HG03442 (cell line): ENCODE measurements around the gene TRIP12.
"Not testable (repeated sequence)": the region's sequence is repeated elsewhere in the genome, so short reads cannot be mapped to it uniquely, and the experiment has no call there.

Source experiments
- ATAC-seq: cut with Tn5 transposase; IDR thresholded peaks from one replicate; pipeline ENCODE4 v1.9.1; 2021; ENCODE audit warnings: mild to moderate bottlenecking, moderate library complexity; ENCODE audit not compliant: unreplicated experiment

TRIP12 gene

DNA sequence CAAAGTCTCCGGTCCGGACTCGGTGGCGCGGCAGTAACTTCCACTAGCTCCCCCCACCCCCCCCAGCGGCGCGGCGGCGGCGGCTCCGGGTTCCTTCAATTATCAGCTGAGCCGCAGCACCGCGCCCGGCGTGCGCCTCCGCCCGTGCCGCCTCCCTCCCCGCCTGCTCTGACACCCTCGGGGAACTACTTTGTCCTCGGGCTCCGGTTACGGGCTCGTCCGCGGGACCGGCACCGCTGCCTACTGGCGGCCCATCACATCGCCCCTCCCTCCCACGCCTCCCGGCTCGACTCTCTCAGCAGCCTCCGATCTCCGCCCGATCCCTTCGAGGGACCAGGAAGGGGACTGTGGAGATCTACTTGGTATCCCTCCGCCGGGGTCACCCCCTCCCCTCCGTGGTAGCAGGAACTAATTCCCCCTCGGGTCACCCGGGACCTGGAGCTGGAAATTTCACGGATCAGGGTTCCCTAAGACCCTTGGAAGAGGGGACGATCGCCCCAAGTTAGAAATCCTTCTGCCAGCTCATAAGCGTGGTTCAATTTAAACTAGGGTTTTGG is at the start of gene TRIP12:
Gene TRIP12, minus strand, starts transcription at position 118 of the 557 bp plus-strand sequence. CDS start 41,930 bp downstream, outside the sequence.
- peak; percentile 64 for ATAC-seq

DNA sequence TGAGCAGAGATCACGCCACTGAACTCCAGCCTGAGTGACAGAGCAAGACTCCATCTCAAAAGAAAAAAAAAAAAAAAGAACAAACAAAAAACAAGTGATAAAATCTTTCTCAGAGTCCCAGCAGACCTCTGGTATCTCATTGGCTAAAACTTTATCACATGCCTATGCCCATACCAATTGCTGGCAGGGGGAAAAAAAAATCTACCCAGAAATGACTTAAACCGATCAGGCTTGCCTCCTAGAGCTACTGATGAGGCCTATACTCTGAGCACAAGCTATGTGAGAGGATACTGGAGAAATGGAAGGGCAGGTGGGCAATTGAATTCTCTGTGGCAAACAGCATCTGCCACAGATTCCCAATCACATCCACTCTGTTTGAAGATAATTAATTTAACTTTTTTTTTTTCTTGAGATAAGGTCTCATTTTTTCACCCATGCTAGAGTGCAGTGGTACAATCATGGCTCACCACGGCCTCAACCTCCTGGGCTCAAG is 49.5 kb upstream of the TRIP12 start:
- no peak for ATAC-seq

DNA sequence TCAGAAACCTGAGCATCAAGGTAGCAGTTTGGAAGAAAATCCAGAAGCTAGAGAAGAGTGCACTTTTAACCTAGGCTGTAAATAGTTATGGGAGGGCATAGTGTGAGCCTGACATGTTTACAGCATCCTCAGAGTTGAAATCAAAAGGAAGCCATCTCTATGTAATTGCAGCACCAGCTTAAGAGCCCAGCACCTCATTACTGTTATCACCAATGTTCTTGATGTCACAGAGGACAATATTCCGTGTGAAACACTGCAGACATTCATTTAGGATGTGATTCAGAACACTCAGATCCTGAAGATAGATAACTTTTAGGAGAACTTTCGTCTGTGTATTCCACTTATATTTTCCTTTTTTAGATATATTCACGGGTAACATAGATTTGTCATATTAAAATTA is 48.6 kb upstream of the TRIP12 start:
- ATAC-seq, result no peak

DNA sequence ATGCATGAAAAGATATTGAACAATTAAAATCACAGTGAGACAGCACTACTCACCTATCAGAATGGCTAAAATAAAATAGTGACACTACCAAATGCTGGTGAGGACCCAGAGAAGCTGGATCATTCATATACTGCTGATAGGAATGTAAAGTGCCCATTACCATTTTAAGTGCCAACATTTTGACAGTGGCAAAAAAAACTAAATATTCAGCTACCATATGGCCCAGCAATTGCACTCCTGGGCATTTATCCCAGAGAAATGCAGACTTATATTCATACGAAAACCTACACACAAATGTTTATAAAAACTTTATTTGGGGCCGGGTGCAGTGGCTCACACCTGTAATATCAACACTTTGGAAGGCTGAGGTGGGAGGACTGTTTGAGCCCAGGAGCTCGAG is 48.1 kb upstream of the TRIP12 start:
- ATAC-seq, result no peak

DNA sequence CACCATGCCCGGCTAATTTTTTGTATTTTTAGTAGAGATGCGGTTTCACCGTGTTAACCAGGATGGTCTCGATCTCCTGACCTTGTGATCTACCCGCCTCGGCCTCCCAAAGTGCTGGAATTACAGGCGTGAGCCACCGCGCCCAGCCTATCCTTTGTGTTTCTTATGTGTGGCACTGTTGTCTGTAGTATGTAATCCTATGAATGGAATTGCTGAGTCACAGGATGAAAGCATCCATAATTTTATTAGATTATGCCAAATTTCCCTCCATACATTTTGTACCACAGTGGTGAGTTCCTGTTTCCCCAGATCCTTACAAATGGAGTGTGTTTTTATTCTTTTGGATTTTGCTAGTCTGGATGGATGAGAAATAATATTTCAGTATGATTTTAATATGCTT is 41.8 kb upstream of the TRIP12 start:
- ATAC-seq, result not testable (repeated sequence)

DNA sequence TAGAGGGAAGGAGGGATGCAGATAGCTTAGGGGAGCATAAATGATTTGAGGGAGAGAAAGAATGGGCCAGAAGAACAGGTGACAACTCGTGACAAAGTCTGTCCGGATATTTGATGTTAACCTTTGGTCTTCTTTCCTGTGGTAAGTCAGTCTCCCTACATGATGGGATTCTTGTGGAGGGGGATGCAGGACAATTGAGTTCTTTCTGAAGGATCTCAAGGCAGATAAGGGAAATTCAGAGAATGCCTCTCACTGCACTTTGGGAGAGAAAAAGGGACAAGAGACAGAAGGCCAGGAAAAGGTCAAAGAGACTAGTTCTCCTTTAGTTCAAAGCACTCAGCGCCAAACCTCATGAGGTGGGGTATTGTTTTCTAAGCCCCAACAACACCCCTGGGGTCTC is 34.7 kb upstream of the TRIP12 start:
- ATAC-seq, result no peak

DNA sequence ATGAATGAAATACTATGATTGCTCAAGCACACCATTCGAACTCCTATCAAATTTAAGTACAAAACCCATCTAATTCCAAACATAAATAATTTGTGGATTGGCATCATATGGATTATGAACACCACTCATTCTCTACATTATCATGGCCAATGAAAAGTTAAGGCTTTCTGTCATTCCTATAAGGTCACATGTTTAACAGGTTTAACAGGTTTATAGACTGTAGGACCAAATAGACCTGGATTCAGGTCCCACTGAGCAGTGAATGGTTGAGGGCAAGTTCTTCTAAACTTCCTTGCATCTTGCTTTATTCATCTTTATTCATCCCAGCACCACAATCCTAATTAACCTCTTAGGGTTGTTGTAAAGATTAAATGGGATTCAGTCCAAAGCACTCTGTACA is 33.9 kb upstream of the TRIP12 start:
- ATAC-seq, result no peak

DNA sequence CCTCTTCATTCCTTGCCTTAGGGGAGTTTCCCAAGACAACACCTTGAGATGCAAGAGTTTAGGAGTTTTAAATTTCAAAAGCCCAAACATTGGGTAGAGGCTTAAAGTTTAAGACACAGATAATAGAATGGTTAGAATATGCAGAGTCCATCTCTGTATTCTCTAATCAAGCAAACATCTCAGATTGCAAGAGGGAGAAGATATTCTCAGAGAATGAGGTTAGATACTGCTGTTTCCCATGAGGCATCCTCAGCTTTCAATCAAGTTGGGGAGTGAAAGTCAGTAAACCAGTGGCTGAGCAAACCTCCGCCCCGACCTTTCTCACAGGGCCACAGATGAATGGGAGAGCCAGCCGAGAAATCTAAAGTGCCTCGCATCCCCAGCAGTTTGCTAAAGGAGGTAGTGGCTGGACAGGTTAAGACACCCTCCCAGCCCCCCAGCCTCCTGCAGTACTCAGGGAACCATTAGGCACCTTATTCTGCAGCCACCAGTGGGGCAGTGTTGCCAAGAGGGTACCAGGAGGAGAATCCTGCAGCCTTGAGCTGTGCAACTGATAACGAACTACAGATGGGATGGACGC is 30.5 kb upstream of the TRIP12 start:
- ATAC-seq, result no peak

DNA sequence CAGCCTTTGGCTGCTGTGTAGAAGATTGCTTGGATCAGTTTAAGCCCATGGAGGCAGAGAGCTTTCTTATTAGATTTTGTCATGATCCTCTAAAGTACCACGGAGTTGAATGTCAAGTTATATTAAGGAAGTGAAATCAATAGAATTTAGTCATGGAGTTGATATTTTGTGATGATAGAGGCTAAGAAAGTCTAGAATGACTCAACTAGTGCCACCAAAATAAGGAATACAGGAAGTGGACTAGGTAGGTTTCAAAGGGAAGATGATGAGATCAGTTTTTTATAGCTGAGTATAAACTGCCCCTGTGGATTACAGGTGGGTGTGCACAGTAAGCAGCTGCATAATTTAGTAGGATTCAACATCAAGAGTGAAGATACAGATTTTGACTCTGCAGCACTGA is 25.7 kb upstream of the TRIP12 start:
- no peak for ATAC-seq

DNA sequence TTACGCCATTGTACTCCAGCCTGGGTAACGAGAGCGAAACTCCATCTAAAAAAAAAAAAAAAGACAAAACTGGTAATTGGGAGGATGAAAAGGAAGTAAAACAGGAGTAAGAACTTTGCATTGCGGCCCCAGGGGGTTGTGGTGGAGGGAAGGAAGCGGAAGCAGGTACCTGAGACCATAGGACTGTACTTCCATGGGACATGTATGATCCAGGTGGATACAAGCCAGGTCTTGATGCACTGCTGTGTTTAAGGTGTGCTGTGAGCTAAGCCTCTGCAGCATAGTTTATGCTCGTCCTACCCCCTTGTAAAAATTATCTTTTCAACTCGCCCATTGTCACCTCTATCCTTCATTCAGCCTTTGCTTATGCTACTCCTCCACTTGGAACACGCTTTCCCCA is 24.2 kb upstream of the TRIP12 start:
- ATAC-seq, result no peak

DNA sequence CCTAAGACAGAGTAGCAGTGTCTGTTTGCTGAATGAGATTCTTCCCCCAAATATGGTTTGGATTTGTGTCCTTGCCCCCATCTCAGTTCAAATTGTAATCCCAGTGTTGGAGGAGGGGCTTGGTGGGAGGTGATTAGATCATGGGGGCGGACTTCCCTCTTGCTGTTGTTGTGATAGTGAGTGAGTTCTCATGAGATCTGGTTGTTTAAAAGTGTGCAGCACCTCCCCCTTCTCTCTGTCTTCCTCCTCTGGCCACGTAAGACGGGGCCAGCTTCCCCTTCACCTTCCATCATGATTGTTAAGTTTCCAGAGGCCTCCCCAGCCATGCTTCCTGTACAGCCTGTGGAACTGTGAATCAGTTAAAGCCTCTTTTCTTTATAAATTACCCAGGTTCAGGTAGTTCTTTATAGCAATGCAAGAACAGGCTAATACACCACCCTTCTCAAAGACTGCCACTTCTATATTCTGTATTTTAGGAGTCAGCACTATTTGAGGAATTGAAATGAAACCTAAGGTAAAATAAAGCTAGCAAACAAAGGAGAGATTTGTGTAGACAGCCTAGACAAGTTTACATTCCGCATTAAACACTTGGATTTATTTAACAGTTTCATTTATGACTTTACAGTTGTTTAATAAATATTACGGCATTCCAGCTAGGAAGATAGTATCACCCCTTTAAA is 22.1 kb upstream of the TRIP12 start:
- no peak for ATAC-seq

DNA sequence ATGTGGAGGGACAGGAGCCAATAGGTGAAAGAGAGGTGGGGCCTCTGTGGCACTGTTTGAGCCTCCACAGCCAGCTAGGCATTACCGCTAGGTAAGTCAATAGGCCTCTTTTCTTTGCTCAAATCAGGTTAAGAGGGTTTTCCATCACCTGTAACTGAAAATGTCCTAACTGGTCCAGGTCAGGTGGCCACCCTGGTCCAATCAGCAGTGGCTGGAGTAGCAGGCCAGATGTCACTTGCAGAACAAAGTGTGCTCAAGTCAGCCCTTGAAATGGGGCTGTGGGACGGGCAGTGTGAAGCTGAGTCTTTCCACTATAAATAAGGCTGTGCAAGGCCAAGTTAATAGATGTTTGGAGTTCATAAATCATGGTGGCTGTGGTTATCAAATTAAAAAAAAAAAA is 21.4 kb upstream of the TRIP12 start:
- no peak for ATAC-seq

DNA sequence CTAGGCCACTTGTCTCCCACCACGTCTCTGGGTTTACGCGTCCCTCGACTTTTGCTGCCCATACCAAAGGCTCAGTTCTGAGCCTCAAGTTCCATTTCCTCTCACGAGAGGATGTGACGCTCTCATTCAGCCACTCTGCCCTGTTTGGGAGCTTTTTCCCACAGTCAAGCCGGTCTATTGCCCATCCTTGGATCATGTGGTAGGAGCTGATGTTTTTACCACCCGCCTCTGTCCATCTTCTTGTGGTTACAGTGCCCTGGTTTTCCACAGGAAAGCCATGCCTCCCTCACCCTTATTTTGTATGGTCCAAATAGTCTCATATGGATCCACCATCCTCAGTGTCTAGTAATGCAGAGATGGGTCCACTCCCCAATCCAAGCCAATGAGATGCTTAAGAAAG is 20.9 kb upstream of the TRIP12 start:
- no peak for ATAC-seq

DNA sequence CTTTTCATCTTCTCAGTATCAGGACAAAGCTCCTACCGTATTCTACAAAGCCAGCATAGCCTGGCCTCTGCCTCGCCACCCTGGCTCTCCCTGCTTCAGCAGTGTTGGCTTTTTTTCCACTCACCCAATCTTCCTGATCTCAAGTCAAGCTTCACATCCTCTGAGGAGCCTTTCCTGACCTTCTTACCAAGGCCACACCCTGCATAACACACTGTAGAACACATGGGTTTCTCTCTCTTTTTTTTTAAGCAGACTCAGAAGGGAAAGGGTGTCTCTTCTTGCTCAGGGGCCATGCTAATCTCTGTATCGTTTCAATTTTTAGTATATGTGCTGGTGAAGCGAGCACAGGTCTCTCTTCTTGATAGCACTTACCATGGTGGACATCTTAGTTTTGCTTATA is 15.7 kb upstream of the TRIP12 start:
- no peak for ATAC-seq

DNA sequence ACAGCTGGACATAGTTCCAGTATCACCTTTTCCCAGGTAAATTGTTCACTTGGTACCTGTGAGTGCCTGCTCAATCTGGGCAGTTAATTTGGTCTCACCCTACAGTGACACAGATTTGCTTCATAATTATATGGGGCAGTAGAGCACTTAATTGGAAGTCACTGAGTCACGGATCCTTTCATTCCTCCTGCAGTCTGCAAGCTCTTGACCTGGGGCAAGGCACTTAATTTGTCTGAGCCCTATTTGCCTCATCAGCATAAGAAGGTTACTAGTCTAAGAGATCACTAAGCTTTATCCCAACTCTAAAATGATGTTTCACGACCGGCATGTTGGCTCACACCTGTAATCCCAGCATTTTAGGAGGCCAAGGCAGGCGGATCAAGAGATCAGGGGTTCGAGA is 9.4 kb upstream of the TRIP12 start:
- no peak for ATAC-seq

DNA sequence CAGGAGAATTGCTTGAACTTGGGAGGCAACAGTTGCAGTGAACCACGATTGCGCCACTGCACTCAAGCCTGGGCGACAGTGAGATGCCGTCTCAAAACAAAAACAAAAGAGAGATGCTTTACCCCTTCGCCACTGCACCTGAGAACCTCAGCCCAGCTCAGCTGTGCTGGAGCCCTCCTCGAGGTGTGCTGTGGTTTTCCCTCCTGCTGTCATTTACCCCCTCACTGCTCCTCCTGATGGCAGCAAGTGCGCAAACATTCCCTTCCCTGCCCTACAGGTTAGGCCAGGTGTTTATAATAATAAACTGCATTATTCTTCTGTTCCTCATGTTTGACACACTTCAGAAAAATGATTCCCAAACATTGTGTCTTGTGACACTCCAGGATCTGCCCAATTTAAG is 8.8 kb upstream of the TRIP12 start:
- no peak for ATAC-seq

DNA sequence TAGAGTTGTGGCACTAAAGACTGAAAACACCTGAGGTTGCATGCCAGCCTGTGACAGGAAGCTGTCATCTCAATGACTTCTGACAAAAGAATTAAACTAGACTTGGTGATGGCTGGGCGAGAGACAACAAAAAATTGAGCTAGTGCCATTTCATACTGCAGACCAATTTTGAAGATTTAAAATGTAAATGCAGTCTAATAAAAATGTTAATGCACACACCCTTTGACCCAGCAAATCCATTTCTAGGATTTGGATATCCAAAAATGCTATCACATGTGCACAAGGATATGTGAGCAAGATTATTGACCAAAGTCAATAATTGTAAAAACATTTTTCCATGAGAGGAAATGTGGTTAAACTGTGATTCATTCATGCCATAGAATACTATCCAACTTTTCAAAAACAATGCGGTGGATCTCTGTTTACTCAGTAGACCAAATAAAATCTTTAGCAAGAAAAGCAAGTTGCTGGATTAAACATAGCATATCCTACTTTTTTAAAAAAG is 6.1 kb upstream of the TRIP12 start:
- no peak for ATAC-seq

DNA sequence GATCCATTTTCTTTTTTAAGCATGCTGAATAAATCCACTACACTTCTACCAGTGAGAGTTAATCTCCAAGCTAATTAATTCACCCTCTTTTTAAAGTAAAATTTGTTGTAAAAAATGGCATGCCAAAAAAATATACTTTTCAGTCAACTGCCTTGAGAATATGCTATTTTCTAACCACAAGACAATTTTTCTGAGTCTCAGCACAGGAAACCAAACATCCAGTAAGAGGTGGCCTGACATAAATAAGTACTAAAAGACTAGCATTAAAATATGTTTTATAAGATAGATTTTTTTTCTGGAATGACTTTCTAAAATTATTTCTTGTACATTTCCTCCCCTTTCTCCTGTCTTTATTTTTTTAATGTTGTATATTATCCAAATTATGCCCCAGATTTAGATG is 3.4 kb upstream of the TRIP12 start:
- no peak for ATAC-seq

DNA sequence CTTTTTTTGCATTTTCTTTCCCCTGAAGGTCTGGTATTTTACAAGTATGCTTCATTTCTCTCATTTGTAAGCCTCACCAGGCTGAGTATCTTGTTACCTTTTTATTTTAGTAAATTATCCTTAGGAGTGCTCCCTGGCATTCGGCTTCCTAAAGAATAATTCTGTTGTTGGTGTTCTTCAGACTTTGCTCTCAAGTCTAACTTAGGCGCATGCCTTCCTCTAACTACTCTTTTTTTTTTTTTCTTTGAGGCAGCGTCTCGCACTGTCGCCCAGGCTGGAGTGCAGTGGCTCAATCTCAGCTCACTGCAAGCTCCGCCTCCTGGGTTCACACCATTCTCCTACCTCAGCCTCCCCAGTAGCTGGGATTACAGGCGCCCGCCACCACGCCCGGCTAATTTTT is 2.7 kb upstream of the TRIP12 start:
- not testable (repeated sequence) for ATAC-seq

DNA sequence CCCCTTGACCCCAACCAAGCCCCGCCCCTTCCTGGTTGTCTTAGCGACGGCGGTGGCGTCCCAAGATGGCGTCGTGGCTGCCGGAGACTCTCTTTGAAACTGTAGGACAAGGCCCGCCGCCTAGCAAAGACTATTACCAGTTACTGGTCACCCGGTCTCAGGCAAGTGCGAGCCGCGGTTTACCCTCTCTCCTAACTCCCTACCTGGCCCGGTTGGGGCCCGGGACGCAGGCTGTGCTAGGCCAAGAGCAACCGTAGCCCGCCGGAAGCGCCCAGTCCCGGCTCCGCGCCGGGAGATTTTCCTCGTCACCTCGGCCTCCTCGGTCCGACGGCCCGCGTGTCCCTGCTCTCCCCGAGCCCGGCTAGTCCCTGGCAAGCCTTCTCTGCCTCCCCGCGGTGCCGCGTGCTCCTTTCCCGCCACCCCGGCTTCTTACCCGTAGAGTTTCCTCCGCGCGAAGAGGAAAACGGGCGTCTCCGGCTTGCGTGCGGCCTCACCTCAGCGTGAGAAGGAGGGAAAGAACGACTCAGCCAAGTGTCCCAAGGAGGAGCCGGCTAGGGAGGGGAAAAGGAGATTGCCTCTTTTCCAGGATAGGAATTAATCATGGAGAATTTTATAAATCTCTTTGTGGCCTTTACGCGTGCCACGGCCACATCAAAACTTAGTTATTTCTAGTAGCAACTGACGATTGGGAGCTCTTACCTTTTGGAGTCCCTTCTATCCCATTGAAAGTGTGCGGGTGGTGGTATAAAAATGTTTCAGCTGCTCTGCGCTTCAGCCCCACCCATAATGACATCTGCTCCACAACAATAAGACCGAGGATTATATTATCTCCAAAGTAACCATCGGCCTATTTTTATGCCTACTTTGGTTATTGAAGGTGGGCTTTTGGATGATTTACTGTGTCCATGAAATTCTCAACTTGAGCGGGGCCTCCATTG is 909 bp upstream of the TRIP12 start, which contains the start of gene FBXO36:
Gene FBXO36, plus strand, starts transcription at position 55 of the 938 bp plus-strand sequence. Its CDS starts 11 bp downstream, at position 66.
- ATAC-seq, result peak; percentile 61
